GM10847 (cell line): Measurements from ENCODE around the gene BCAM.

ENCODE experiments used
- POLR2A ChIP-seq: IDR thresholded peaks from 2 replicates; pipeline ENCODE4 v1.6.1; 2011; ENCODE audit not compliant: insufficient read length; ENCODE audit errors: extremely low read depth

BCAM gene

DNA sequence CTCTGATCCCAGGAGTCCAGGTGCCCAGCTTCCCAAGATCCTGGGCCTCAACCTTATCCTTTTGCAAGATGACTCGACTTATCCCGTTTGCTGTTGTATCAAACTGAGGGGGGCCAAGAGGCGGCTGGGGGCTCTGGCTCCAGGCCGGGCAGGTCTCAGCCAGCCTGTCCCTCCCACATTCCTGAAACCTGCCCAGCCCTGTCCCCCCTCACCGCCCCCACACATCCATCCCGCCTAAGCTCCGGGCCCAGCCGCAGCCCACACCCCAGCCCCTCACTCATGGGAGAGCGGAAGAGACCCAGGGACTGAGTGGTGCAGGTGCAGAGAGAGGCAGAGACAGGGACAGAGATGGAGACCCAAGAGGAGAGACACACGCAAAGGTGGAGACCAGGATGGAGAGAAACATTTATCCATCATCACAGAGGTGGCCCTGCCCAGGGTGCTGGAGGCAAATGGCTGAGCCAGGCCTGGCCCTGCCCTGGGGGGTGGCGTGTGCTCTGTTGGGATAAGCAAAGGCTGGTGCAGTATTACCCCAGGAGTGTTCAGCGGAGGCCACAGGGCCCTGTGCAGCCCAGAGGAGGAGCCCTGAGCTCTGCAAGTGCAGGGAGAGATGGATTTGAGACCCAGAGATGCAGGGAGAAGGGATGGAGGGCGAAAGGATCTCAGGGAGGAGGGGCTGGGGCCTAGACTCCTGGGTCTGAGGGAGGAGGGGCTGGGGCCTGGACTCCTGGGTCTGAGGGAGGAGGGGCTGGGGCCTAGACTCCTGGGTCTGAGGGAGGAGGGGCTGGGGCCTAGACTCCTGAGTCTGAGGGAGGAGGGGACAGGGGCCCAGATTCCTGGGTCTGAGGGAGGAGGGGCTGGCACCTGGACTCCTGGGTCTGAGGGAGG lies 1.6 kb downstream of the BCAM start:
- TF ChIP-seq POLR2A = no peak

- no peak for TF ChIP-seq POLR2A
Measured at GRCh38 chr19:44811122-44811419, 2.2 kb downstream of the BCAM start.

DNA sequence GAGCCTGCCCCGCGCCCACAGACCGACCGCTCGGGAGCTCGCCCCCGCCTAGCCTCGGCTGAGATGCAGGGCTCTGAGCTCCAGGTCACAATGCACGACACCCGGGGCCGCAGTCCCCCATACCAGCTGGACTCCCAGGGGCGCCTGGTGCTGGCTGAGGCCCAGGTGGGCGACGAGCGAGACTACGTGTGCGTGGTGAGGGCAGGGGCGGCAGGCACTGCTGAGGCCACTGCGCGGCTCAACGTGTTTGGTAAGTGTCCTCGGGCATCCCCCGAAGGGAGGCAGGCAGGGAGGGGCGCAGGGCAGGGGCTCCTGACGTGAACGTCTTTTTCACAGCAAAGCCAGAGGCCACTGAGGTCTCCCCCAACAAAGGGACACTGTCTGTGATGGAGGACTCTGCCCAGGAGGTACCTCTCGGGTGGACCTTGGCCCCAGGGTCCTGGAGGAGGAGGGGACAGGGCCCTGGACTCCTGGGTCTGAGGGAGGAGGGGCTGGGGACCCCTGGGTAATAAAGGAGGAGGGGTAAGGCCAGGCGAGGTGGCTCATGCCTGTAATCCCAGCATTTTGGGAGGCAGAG lies 3.3 kb downstream of the BCAM start:
- TF ChIP-seq POLR2A = no peak

DNA sequence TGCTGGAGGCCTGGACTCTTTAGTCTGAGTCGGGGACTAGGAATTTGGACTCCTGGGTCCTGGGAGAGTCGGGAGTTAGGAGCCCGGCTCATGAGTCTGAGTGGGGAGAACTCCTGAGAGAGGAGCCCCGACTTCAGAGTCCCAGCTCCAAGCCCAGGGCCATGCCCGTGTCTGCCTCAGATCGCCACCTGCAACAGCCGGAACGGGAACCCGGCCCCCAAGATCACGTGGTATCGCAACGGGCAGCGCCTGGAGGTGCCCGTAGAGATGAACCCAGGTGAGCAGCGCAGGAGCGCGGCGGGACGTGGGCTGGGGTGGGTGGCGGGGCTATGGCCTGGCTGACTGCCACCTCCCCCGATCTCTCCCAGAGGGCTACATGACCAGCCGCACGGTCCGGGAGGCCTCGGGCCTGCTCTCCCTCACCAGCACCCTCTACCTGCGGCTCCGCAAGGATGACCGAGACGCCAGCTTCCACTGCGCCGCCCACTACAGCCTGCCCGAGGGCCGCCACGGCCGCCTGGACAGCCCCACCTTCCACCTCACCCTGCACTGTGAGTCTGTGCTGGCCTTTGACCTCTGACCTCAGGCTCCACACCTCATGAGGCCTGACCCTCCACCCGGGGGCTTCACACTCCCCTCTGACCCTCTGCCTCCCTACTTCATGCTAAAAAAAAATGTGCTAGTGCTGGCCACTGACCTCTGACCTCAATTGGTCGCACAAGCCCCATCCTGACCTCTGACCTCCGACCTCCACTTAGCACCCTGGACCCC lies 4.4 kb downstream of the BCAM start:
- TF ChIP-seq POLR2A = no peak

GRCh38 chr19:44813841-44814470 lies 5.1 kb downstream of the BCAM start:
- TF ChIP-seq POLR2A = no peak

DNA sequence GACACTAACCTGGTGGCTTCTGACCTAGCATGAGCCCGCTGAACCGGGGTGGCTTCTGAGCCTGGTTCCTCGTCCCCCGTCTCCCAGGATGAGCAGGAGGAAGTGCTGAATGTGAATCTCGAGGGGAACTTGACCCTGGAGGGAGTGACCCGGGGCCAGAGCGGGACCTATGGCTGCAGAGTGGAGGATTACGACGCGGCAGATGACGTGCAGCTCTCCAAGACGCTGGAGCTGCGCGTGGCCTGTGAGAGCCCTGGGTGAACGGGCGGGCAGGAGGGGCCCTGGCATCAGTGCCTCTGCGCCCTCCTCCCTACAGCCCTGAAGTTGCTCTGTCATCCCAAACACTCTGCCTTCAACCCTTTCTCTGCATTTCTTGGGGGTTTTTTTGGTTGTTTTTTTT lies 5.6 kb downstream of the BCAM start:
- TF ChIP-seq POLR2A = no peak

DNA sequence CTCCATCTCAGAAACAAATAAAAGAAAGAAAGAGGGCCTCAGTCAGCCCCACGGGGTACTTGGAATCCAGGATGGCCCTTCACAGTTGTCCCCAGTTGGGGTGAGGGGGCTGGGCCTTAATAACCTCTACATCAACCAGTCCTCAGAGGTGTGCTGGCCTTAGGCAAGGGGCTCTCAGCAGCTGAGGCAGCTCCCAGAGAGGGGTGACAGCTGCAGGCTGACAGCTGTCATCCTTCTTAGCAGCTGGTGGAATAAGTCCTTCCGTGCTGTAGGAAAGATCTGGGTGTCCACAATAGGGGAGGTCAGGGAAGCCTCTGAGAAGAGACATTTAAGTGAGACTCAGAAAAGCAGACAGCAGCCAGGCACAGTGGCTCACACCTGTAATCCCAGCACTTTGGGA lies 7.4 kb downstream of the BCAM start:
- TF ChIP-seq POLR2A = no peak

GRCh38 chr19:44817725-44818465 lies 9.0 kb downstream of the BCAM start:
- TF ChIP-seq POLR2A = no peak

DNA sequence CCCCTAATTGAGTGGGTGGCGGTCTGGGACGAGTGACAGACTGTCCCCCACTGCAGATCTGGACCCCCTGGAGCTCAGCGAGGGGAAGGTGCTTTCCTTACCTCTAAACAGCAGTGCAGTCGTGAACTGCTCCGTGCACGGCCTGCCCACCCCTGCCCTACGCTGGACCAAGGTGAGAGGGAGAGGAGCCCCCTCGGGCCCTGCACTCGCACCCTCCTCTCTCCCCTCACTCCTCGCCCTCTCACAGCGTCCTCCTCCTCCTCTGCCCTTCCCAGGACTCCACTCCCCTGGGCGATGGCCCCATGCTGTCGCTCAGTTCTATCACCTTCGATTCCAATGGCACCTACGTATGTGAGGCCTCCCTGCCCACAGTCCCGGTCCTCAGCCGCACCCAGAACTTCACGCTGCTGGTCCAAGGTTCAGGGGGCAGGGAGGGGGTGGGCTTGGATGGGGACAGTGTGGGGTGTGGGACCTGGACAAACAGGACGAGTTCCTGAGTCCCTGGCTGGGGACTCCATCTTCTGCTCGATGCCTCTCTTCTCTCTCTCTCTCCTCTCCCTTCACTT lies 9.6 kb downstream of the BCAM start:
- no peak for TF ChIP-seq POLR2A

DNA sequence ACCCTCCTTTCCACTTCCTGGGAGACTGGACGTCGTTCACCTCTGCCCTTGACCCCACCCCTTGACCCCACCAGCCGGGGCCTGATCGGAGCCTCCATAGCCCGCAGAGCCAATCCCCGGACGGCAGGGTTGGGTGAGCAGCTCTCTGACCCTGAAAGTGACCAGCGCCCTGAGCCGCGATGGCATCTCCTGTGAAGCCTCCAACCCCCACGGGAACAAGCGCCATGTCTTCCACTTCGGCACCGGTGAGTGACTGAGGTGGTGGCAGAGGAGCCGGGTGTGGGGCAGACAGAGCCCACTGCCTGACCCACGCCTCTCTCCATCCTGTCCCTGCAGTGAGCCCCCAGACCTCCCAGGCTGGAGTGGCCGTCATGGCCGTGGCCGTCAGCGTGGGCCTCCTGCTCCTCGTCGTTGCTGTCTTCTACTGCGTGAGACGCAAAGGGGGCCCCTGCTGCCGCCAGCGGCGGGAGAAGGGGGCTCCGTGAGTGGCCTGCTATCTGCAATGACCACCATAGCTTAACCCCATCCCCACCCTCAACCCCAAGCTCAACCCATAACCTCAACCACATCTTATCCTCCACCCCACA lies 10.4 kb downstream of the BCAM start:
- no peak for TF ChIP-seq POLR2A

GRCh38 chr19:44820648-44821609 lies 12.0 kb downstream of the BCAM start:
- no peak for TF ChIP-seq POLR2A

DNA sequence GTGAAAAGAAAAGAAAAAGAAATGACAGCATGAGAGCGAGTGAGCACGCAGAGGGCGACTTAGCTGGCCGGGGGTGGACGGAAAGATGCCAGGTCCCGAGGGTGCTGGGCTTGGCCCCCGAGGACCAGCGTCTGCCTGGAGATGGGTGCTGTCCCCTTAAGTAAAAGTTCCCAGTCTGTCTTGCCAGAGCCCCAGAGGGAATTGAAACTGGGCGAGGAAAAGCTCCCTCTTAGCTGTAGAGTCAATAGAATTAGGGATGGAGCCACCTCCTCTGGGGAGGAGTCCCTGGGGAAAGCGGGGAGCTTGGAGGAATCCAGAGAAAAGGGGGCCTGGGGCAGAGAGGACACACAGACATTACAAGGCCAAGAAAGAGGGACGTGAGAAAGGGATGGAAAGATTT lies 13.3 kb downstream of the BCAM start:
- TF ChIP-seq POLR2A = no peak

GRCh38 chr19:44822670-44823372 lies 13.9 kb downstream of the BCAM start:
- TF ChIP-seq POLR2A = no peak
